Measurements from ENCODE around the gene MEIS1. TPM values are rescaled to one million over a fixed set of nuclear protein-coding genes. Genes with fewer than 3 reads are reported as not detected.

MEIS1 gene
- total and polyA plus RNA-seq, 2 of the 8 experiments (the other 6 are each of a cell fraction or from before 2014, with no cell fraction given) = 0.17 to 1.2 TPM

- H2BK120ac ChIP-seq (replicated peaks; ENCODE audit: low read depth, low read length) = no peak overlapping the region
- H3K79me2 ChIP-seq (ENCODE audit: control insufficient read depth in 1 of 2, insufficient read depth in 2 of 2, low read length in 2 of 2) = no peaks in the 10 kb centered on the region
- peaks cover 0 to 1% (median 0%) of the 10 kb centered on the region in 4 experiments; a peak in 1 of 7 replicates for H3K27me3 ChIP-seq (replicated peaks in 1 of 4; ENCODE audit: control insufficient read depth in 3 of 4, extremely low read depth in 1 of 4, insufficient read depth in 3 of 4, low read length in 3 of 4)
- H3K4me3 ChIP-seq (ENCODE audit: extremely low read depth in 1 of 4, insufficient read depth in 2 of 4, low read depth in 3 of 4, low read length in 4 of 4) = no peak overlapping the region
- H2AK5ac ChIP-seq (ENCODE audit: low read depth, low read length) = no peak overlapping the region
- no peak overlapping the region for H3K14ac ChIP-seq (ENCODE audit: insufficient read length)
- no peak overlapping the region for H4K91ac ChIP-seq (replicated peaks; ENCODE audit: insufficient read length, low read length)
- no peak overlapping the region for H4K8ac ChIP-seq (ENCODE audit: extremely low read depth, insufficient read depth, low read length)
- no peak overlapping the region for H3K9ac ChIP-seq (replicated peaks in 1 of 4; ENCODE audit: extremely low read depth in 1 of 4, low read depth in 3 of 4, low read length in 3 of 4)
- no peak overlapping the region for H2BK5ac ChIP-seq (ENCODE audit: low read depth, low read length)
- H3K18ac ChIP-seq (ENCODE audit: extremely low read depth, low read length) = no peak overlapping the region
- no peak overlapping the region for H3K27ac ChIP-seq (ENCODE audit: low read depth, low read length)
- no peak overlapping the region for H4K5ac ChIP-seq (ENCODE audit: insufficient read length, low read depth, low read length)
- no peaks in the 10 kb centered on the region for H4K20me1 ChIP-seq (replicated peaks in 1 of 2; ENCODE audit: control insufficient read depth in 1 of 2, insufficient read depth in 2 of 2, low read length in 2 of 2)
- no peaks in the 10 kb centered on the region for H3K9me3 ChIP-seq (ENCODE audit: insufficient read depth in 2 of 2, low read depth in 1 of 2, low read length in 1 of 2)
- H2BK12ac ChIP-seq (ENCODE audit: low read depth, low read length) = no peak overlapping the region
- H3K79me1 ChIP-seq (ENCODE audit: low read depth, low read length) = no peaks in the 10 kb centered on the region
- no peaks in the 10 kb centered on the region for H3K23me2 ChIP-seq (ENCODE audit: low read depth, low read length)
- H2BK15ac ChIP-seq (ENCODE audit: low read length) = no peak overlapping the region
- H3K4ac ChIP-seq (replicated peaks; ENCODE audit: insufficient read length, low read depth, low read length) = no peak overlapping the region
- DNase-seq (ENCODE audit: low read depth in 1 of 2, low spot score in 2 of 2) (no peak), FAIRE-seq (no peak)
- H3K4me2 ChIP-seq (ENCODE audit: insufficient read depth in 1 of 2, low read depth in 2 of 2, low read length in 2 of 2) = no peak overlapping the region
- no peaks in the 10 kb centered on the region for H3K36me3 ChIP-seq (ENCODE audit: control insufficient read depth in 2 of 4, insufficient read depth in 4 of 4, low read length in 3 of 4)
- CTCF ChIA-PET (ENCODE audit: partially characterized antibody) = interaction anchor here (1.0 to 1.4 kb wide), 2 partner anchors 90 to 699 kb away, joined by 3 to 4 read pairs; no protein-coding TSS in a partner anchor
- POLR2A ChIA-PET (ENCODE audit: partially characterized antibody) = no interaction called here
- H2BK20ac ChIP-seq (ENCODE audit: low read length) = no peak overlapping the region
- H3K23ac ChIP-seq (ENCODE audit: insufficient read length) = no peak overlapping the region
- 80% methylated on average over 2 of the region's 2 CpGs; no CpG with 5 or more reads in 1 of the 2 experiments for WGBS, 2 experiments (ENCODE audit: extremely low coverage in 1 of 2, insufficient coverage in 1 of 2, insufficient read length in 1 of 2, insufficient replicate concordance in 2 of 2, low coverage in 1 of 2, low lambda C conversion rate in 2 of 2, missing lambda C conversion rate in 1 of 2)
- H3K4me1 ChIP-seq (replicated peaks in 1 of 4; ENCODE audit: control insufficient read depth in 3 of 4, insufficient read depth in 4 of 4, low read length in 3 of 4) = peaks cover 0 to 4% (median 1%) of the 10 kb centered on the region in 4 experiments; a peak in 5 of 7 replicates
- H3K56ac ChIP-seq (replicated peaks; ENCODE audit: insufficient read length, low read depth, low read length) = no peak overlapping the region
- no peak overlapping the region for H2AFZ ChIP-seq (ENCODE audit: low read length)
- TF ChIP-seq CTBP2 (IDR thresholded peaks at IDR 0.05; ENCODE audit: borderline replicate concordance, insufficient read depth, insufficient read length, low read length) (no peak), SRF (IDR thresholded peaks at IDR 0.05; ENCODE audit: low read depth, low read length) (no peak), E2F6 (IDR thresholded peaks at IDR 0.05) (no peak), FOSL1 (IDR thresholded peaks at IDR 0.05; ENCODE audit: insufficient read depth, low read depth, low read length) (no peak), CHD2 (IDR thresholded peaks at IDR 0.05; ENCODE audit: low read length) (no peak), BRCA1 (IDR thresholded peaks at IDR 0.05; ENCODE audit: low read depth, low read length) (no peak), POU5F1 (IDR thresholded peaks at IDR 0.05; ENCODE audit: low read depth, low read length) (no peak), MAFK (IDR thresholded peaks at IDR 0.05; ENCODE audit: low read depth, low read length) (no peak), HDAC6 (IDR thresholded peaks at IDR 0.05; ENCODE audit: low read depth, low read length) (no peak), SP1 (IDR thresholded peaks at IDR 0.05; ENCODE audit: low read depth, low read length) (no peak), TAF7 (optimal IDR thresholded peaks at IDR 0.05; ENCODE audit: borderline replicate concordance, low read depth, low read length) (no peak), JUND (IDR thresholded peaks at IDR 0.05; ENCODE audit: low read length) (no peak), EGR1 (IDR thresholded peaks at IDR 0.05; ENCODE audit: borderline replicate concordance, low read depth, low read length) (no peak), SP2 (IDR thresholded peaks at IDR 0.05; ENCODE audit: low read length) (no peak), TEAD4 (IDR thresholded peaks at IDR 0.05; ENCODE audit: low read depth, low read length) (no peak)
These were observed 101.4 kb downstream of the MEIS1 start for GRCh38 chr2:66536290-66536673.

All from H1 (cell line).